Loucy (cell line): ENCODE results near the gene RAB7B.

Experiments used
- H2AFZ ChIP-seq: fragments of 200-600 bp; sonication (generic); 2 replicates; pipeline ENCODE4 v1.6.0; 2016; ENCODE audit warnings: antibody characterized with exemption, mild to moderate bottlenecking, low read length, moderate library complexity
- H3F3A ChIP-seq: fragments of 200-600 bp; 2 replicates; pipeline ENCODE4 v1.6.0; 2016; ENCODE audit warnings: antibody characterized with exemption, low read depth, mild to moderate bottlenecking
- H3K27me3 ChIP-seq: fragments of 200-600 bp; sonication (generic); 2 replicates; pipeline ENCODE4 v1.6.1; 2014; ENCODE audit warnings: low read length, mild to moderate bottlenecking; ENCODE audit not compliant: insufficient read depth, poor library complexity, severe bottlenecking
- H3K36me3 ChIP-seq: fragments of 200-600 bp; sonication (generic); 2 replicates; pipeline ENCODE4 v1.6.1; 2016; ENCODE audit warnings: low read length; ENCODE audit not compliant: insufficient read depth
- H3K4me1 ChIP-seq: fragments of 200-600 bp; sonication (generic); 2 replicates; pipeline ENCODE4 v1.5.1; 2014; ENCODE audit warnings: low read length, mild to moderate bottlenecking; ENCODE audit not compliant: insufficient read depth, poor library complexity, severe bottlenecking
- H3K4me2 ChIP-seq: fragments of 200-600 bp; sonication (generic); 2 replicates; pipeline ENCODE4 v1.6.0; 2014; ENCODE audit warnings: antibody characterized with exemption, low read length, low read depth, mild to moderate bottlenecking; ENCODE audit not compliant: poor library complexity, severe bottlenecking
- H3K4me3 ChIP-seq: fragments of 200-600 bp; sonication (generic); 2 replicates; pipeline ENCODE4 v1.5.1; 2014; ENCODE audit warnings: low read length, mild to moderate bottlenecking, mixed read lengths; ENCODE audit not compliant: poor library complexity, severe bottlenecking
- H3K79me2 ChIP-seq: fragments of 200-600 bp; sonication (generic); 2 replicates; pipeline ENCODE4 v1.6.1; 2014; ENCODE audit warnings: low read length; ENCODE audit not compliant: insufficient read depth
- H3K9ac ChIP-seq: fragments of 200-600 bp; sonication (generic); 2 replicates; pipeline ENCODE4 v1.6.0; 2014; ENCODE audit warnings: mild to moderate bottlenecking, low read depth, low read length, moderate library complexity; ENCODE audit not compliant: poor library complexity, severe bottlenecking
- H3K9me2 ChIP-seq: fragments of 200-600 bp; sonication (generic); replicated peaks from 2 replicates; pipeline ENCODE4 v1.6.1; 2016; ENCODE audit warnings: low read depth, low read length, mixed read lengths
- H3K9me3 ChIP-seq: fragments of 200-600 bp; sonication (generic); 2 replicates; pipeline ENCODE4 v1.6.1; 2014; ENCODE audit warnings: mild to moderate bottlenecking, antibody characterized with exemption, low read length, low read depth; ENCODE audit not compliant: insufficient read depth
- H4K20me1 ChIP-seq: fragments of 200-600 bp; sonication (generic); 2 replicates; pipeline ENCODE4 v1.6.0; 2014; ENCODE audit warnings: antibody characterized with exemption, low read length, mild to moderate bottlenecking; ENCODE audit not compliant: insufficient read depth, poor library complexity, severe bottlenecking
- CTCF ChIP-seq: fragments of 200-600 bp; sonication (generic); conservative IDR thresholded peaks from 2 replicates; pipeline ENCODE4 v1.5.1; 2014; ENCODE audit warnings: mild to moderate bottlenecking, antibody characterized with exemption, low read length
- EZH2phosphoT487 ChIP-seq: fragments of 200-600 bp; IDR thresholded peaks from 2 replicates; pipeline ENCODE4 v1.6.1; 2018; ENCODE audit warnings: antibody characterized with exemption, mild to moderate bottlenecking, moderate library complexity, borderline replicate concordance

RAB7B gene

DNA sequence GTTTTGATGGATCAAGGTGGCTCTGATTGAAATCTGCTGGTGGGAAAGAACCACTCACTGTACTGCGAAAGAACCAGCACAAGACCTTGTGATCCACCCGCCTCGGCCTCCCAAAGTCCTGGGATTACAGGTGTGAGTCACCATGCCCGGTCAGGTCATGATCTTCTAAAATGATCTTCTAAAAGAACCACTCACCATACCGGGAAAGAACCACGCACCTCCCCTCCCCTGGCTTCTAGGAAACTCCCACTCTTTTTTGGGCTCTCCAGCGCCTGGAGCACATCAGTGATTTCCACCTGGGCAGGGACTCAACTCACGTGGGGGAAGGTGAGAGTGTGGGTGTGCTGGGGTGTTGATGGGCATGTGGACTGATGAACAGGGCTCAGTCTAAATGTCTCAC lies 7.9 kb upstream of the RAB7B start:
- no peak overlapping the region for H2AFZ ChIP-seq

DNA sequence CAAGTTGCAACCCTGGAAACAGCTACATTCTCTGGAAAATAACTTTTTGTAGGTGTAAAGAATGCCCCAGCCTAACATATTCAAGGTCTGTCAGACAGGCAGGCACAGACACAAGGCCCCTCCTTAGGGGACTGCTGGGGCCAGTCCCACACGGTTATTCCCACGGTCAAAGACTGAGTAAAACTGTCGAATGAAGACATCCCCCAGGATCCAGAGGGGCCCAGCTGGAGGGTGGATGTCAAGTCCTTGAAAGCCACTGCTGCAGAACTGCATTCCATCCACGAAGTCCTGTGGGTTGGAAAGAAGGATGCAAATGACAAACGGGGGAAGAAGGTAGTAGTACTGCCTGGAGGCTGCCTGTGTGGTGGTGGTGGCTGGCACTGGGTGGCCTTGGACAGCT lies 6.9 kb upstream of the RAB7B start:
- Histone ChIP-seq H3K9me3 (no peaks in the 10 kb centered on the region), H3K4me3 (no peak overlapping the region), H2AFZ (no peak overlapping the region), H3F3A (no peaks in the 10 kb centered on the region), H3K9ac (no peak overlapping the region), H3K27me3 (no peaks in the 10 kb centered on the region), H4K20me1 (no peaks in the 10 kb centered on the region), H3K4me1 (peaks cover 66% of the 10 kb centered on the region), H3K36me3 (no peaks in the 10 kb centered on the region), H3K4me2 (no peak overlapping the region), H3K9me2 (no peaks in the 10 kb centered on the region), H3K79me2 (no peaks in the 10 kb centered on the region)
- TF ChIP-seq CTCF (no peak), EZH2phosphoT487 (no peak)

More for the DNA sequence above, 7.9 kb upstream of the RAB7B start:
- H3K9me3 ChIP-seq = no peaks in the 10 kb centered on the region
- no peaks in the 10 kb centered on the region for H3F3A ChIP-seq
- H3K79me2 ChIP-seq = no peaks in the 10 kb centered on the region
- no peak overlapping the region for H3K4me2 ChIP-seq
- H3K27me3 ChIP-seq = no peaks in the 10 kb centered on the region
- no peaks in the 10 kb centered on the region for H4K20me1 ChIP-seq
- peak overlapping the region; percentile 26 for H3K9ac ChIP-seq
- H3K9me2 ChIP-seq = no peaks in the 10 kb centered on the region
- peaks cover 62% of the 10 kb centered on the region for H3K4me1 ChIP-seq
- no peak overlapping the region for H3K4me3 ChIP-seq
- no peaks in the 10 kb centered on the region for H3K36me3 ChIP-seq
- TF ChIP-seq EZH2phosphoT487 (no peak), CTCF (no peak)

- no peak overlapping the region for H3K4me2 ChIP-seq
- no peaks in the 10 kb centered on the region for H3F3A ChIP-seq
- no peak overlapping the region for H2AFZ ChIP-seq
- H3K9me2 ChIP-seq = no peaks in the 10 kb centered on the region
- H3K79me2 ChIP-seq = no peaks in the 10 kb centered on the region
- no peak for TF ChIP-seq EZH2phosphoT487
- no peak for TF ChIP-seq CTCF
- H3K27me3 ChIP-seq = no peaks in the 10 kb centered on the region
- no peaks in the 10 kb centered on the region for H4K20me1 ChIP-seq
- no peak overlapping the region for H3K4me3 ChIP-seq
- H3K4me1 ChIP-seq = peaks cover 40% of the 10 kb centered on the region
- no peak overlapping the region for H3K9ac ChIP-seq
- H3K9me3 ChIP-seq = no peaks in the 10 kb centered on the region
- H3K36me3 ChIP-seq = no peaks in the 10 kb centered on the region
Measured at GRCh38 chr1:206006946-206007345, 3.8 kb upstream of the RAB7B start.
